Smooth muscle cell (in vitro differentiated cells): ENCODE data around the gene KLHL3. TPM values are rescaled to one million over a fixed set of nuclear protein-coding genes. Genes with fewer than 3 reads are reported as not detected.
A peak's percentile ranks its signal among the peaks of the same experiment; 100 is the strongest.

ENCODE experiments used
- DNase-seq: peaks from one replicate; lab custom pipeline; 2025; ENCODE audit not compliant: unreplicated experiment; lab: John Stamatoyannopoulos, UW
- H2AFZ ChIP-seq: fragments of 200-600 bp; sonication (generic); 2 replicates; pipeline ENCODE4 v1.6.0; 2016; ENCODE audit warnings: antibody characterized with exemption, low read depth, mild to moderate bottlenecking
- H3F3A ChIP-seq: fragments of 200-600 bp; sonication (generic); 2 replicates; pipeline ENCODE4 v1.6.0; 2017; ENCODE audit warnings: antibody characterized with exemption, low read depth
- H3K27ac ChIP-seq: fragments of 200-600 bp; sonication (generic); 2 replicates; pipeline ENCODE4 v1.5.1; 2016; ENCODE audit warnings: low read depth, mild to moderate bottlenecking
- H3K27me3 ChIP-seq: fragments of 200-600 bp; sonication (generic); 2 replicates; pipeline ENCODE4 v1.6.1; 2016; ENCODE audit warnings: low read depth, mild to moderate bottlenecking
- H3K36me3 ChIP-seq: fragments of 200-600 bp; sonication (generic); 2 replicates; pipeline ENCODE4 v1.5.1; 2016; ENCODE audit warnings: low read depth
- H3K4me1 ChIP-seq: fragments of 200-600 bp; sonication (generic); 2 replicates; pipeline ENCODE4 v1.5.1; 2016; ENCODE audit warnings: low read depth
- H3K4me2 ChIP-seq: fragments of 200-600 bp; sonication (generic); 2 replicates; pipeline ENCODE4 v1.6.0; 2016; ENCODE audit warnings: mild to moderate bottlenecking
- H3K4me3 ChIP-seq: fragments of 200-600 bp; sonication (generic); 2 replicates; pipeline ENCODE4 v1.5.1; 2016; ENCODE audit warnings: mild to moderate bottlenecking
- H3K79me2 ChIP-seq: fragments of 200-600 bp; sonication (generic); 2 replicates; pipeline ENCODE4 v1.6.0; 2016; ENCODE audit warnings: low read depth, mild to moderate bottlenecking
- H3K9ac ChIP-seq: fragments of 200-600 bp; sonication (generic); 2 replicates; pipeline ENCODE4 v1.6.0; 2016; ENCODE audit warnings: low read depth
- H3K9me3 ChIP-seq: fragments of 200-600 bp; sonication (generic); replicated peaks from 2 replicates; pipeline ENCODE4 v1.5.1; 2016; ENCODE audit warnings: low read depth
- H4K20me1 ChIP-seq: fragments of 200-600 bp; sonication (generic); 2 replicates; pipeline ENCODE4 v1.6.0; 2016; ENCODE audit warnings: low read depth
- CTCF ChIP-seq: fragments of 200-600 bp; sonication (generic); IDR thresholded peaks from 2 replicates; pipeline ENCODE4 v1.5.1; 2017; ENCODE audit warnings: borderline replicate concordance, mild to moderate bottlenecking, antibody characterized with exemption; ENCODE audit not compliant: insufficient read depth, poor library complexity, severe bottlenecking
- WGBS: methylation state at CpG from one replicate; pipeline ENCODE4 v1.1.7; 2016; ENCODE audit warnings: low lambda C conversion rate; 5-methylcytosine and 5-hydroxymethylcytosine counted together
- polyA plus RNA-seq: library from polyadenylated mRNA; unstranded; fragments of >200 nt; fragmentation: Nextera tagmentation; extraction: Ambion mirVana; gene quantifications from 2 replicates; pipeline ENCODE4 v1.2.1, GENCODE V29; 2016
- total RNA-seq: library from RNA; depleted of rRNA; stranded (reverse); fragments of >200 nt; gene quantifications from 2 replicates; pipeline ENCODE4 v1.2.3, GENCODE V29; 2014

The KLHL3 gene
- total and polyA plus RNA-seq, 2 experiments from 2014 or later = 3.6 to 9.1 TPM

- Histone ChIP-seq H3K4me1 (peaks cover 14% of the 10 kb centered on the region), H3K27me3 (no peaks in the 10 kb centered on the region), H3K27ac (peak overlapping the region; percentile 99), H3K9ac (peak overlapping the region; percentile 98), H2AFZ (peak overlapping the region; percentile 81), H3K4me2 (peak overlapping the region; percentile 85), H3K79me2 (peaks cover 38% of the 10 kb centered on the region), H3K4me3 (peak overlapping the region; percentile 75), H4K20me1 (peaks cover 36% of the 10 kb centered on the region), H3K9me3 (no peaks in the 10 kb centered on the region), H3K36me3 (no peaks in the 10 kb centered on the region), H3F3A (peaks cover 8% of the 10 kb centered on the region)
- WGBS = 32% methylated on average over 36 of the region's 36 CpGs
- no peak for TF ChIP-seq CTCF
- DNase-seq = no peak
Measured at GRCh38 chr5:137754961-137755762, 19.3 kb upstream of the KLHL3 start.

GRCh38 chr5:137754188-137754960, 18.5 kb upstream of the KLHL3 start, which contains the start of gene HNRNPA0:
TSS of gene HNRNPA0 (minus strand) at chr5:137754363. CDS start at chr5:137754066, 297 bp downstream.
- H3K27ac ChIP-seq = peak within 1 kb of the TSS; percentile 99
- peaks cover 8% of the 10 kb centered on the region for H3F3A ChIP-seq
- 2% methylated on average over 65 of the region's 79 CpGs for WGBS
- H3K4me1 ChIP-seq = peaks cover 14% of the 10 kb centered on the region
- peak within 1 kb of the TSS; percentile 81 for H2AFZ ChIP-seq
- TF ChIP-seq CTCF = no peak
- no peaks in the 10 kb centered on the region for H3K36me3 ChIP-seq
- no peaks in the 10 kb centered on the region for H3K27me3 ChIP-seq
- H3K79me2 ChIP-seq = peaks cover 40% of the 10 kb centered on the region
- peak within 1 kb of the TSS; percentile 75 for H3K4me3 ChIP-seq
- peaks cover 44% of the 10 kb centered on the region for H4K20me1 ChIP-seq
- peak within 1 kb of the TSS; percentile 98 for H3K9ac ChIP-seq
- H3K4me2 ChIP-seq = peak within 1 kb of the TSS; percentile 99
- no peaks in the 10 kb centered on the region for H3K9me3 ChIP-seq
- peak; percentile 99 for DNase-seq

GRCh38 chr5:137753691-137754187, 17.9 kb upstream of the KLHL3 start:
- WGBS = 1% methylated on average over 45 of the region's 45 CpGs
- H3K9ac ChIP-seq = peak overlapping the region; percentile 98
- H3K4me3 ChIP-seq = peak overlapping the region; percentile 75
- no peak overlapping the region for H2AFZ ChIP-seq
- H3F3A ChIP-seq = peaks cover 8% of the 10 kb centered on the region
- H3K9me3 ChIP-seq = no peaks in the 10 kb centered on the region
- H3K79me2 ChIP-seq = peaks cover 40% of the 10 kb centered on the region
- H3K27me3 ChIP-seq = no peaks in the 10 kb centered on the region
- DNase-seq = no peak
- H3K4me1 ChIP-seq = peaks cover 14% of the 10 kb centered on the region
- H4K20me1 ChIP-seq = peaks cover 50% of the 10 kb centered on the region
- no peaks in the 10 kb centered on the region for H3K36me3 ChIP-seq
- TF ChIP-seq CTCF = no peak
- H3K27ac ChIP-seq = peak overlapping the region; percentile 99
- H3K4me2 ChIP-seq = peak overlapping the region; percentile 99
